Left ventricle myocardium inferior (tissue), 1 donor: ENCODE measurements around the gene PXDN. TPM values are rescaled to one million over a fixed set of nuclear protein-coding genes. Genes with fewer than 3 reads are reported as not detected.

Experiments
- DNase-seq: peaks from one replicate; pipeline ENCODE4 v3.0.0-alpha.2; 2020
- H3K27ac ChIP-seq: fragments of 200-600 bp; replicated peaks from 2 replicates; pipeline ENCODE4 v1.8.0; 2021
- H3K27me3 ChIP-seq: fragments of 200-600 bp; 2 replicates; pipeline ENCODE4 v1.8.0; 2021; ENCODE audit warnings: low read depth
- H3K36me3 ChIP-seq: fragments of 200-600 bp; 2 replicates; pipeline ENCODE4 v1.8.0; 2021
- H3K4me1 ChIP-seq: fragments of 200-600 bp; 2 replicates; pipeline ENCODE4 v1.8.0; 2021
- H3K4me3 ChIP-seq: fragments of 200-600 bp; 2 replicates; pipeline ENCODE4 v1.8.0; 2021; ENCODE audit warnings: mild to moderate bottlenecking, moderate library complexity
- H3K9me3 ChIP-seq: fragments of 200-600 bp; replicated peaks from 2 replicates; pipeline ENCODE4 v1.8.0; 2021
- intact Hi-C: fragments of 100-400 bp; cut with micrococcal nuclease; formaldehyde crosslinking; loops from one replicate; pipeline ENCODE4 v1.11.0; 2022
- total RNA-seq: library from RNA; stranded (reverse); fragmentation: NEBNext Ultra II Directional; extraction: Animal tissue kit (Norgen Biotek cat#: 25700); gene quantifications from one replicate; pipeline ENCODE4 v1.2.1, GENCODE V29; 2021
- TF ChIP-seq, protein P1 (sequence below): fragments of 200-600 bp; IDR thresholded peaks from 2 replicates; pipeline ENCODE4 v1.8.0; 2021; ENCODE audit warnings: antibody characterized with exemption, mild to moderate bottlenecking, borderline replicate concordance
- donor health status: DM: no; HTN: yes; CAD: no; lungs with severe emphysema.

PXDN gene
- total RNA-seq, 1 donor from 2014 or later: 15.7 TPM

GRCh38 chr2:1778566-1778965 lies 34.3 kb upstream of the PXDN start:
- H3K27me3 ChIP-seq: peaks cover 63% of the 10 kb centered on the region
- intact Hi-C loops: no loop called here
- TF ChIP-seq, protein P1, sequence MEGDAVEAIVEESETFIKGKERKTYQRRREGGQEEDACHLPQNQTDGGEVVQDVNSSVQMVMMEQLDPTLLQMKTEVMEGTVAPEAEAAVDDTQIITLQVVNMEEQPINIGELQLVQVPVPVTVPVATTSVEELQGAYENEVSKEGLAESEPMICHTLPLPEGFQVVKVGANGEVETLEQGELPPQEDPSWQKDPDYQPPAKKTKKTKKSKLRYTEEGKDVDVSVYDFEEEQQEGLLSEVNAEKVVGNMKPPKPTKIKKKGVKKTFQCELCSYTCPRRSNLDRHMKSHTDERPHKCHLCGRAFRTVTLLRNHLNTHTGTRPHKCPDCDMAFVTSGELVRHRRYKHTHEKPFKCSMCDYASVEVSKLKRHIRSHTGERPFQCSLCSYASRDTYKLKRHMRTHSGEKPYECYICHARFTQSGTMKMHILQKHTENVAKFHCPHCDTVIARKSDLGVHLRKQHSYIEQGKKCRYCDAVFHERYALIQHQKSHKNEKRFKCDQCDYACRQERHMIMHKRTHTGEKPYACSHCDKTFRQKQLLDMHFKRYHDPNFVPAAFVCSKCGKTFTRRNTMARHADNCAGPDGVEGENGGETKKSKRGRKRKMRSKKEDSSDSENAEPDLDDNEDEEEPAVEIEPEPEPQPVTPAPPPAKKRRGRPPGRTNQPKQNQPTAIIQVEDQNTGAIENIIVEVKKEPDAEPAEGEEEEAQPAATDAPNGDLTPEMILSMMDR: no peak
- no peak overlapping the region for H3K4me3 ChIP-seq
- no peak for DNase-seq
- H3K4me1 ChIP-seq: no peaks in the 10 kb centered on the region
- no peak overlapping the region for H3K27ac ChIP-seq
- H3K9me3 ChIP-seq: no peaks in the 10 kb centered on the region
- no peaks in the 10 kb centered on the region for H3K36me3 ChIP-seq

GRCh38 chr2:1777781-1778180 lies 33.5 kb upstream of the PXDN start:
- Histone ChIP-seq H3K36me3 (no peaks in the 10 kb centered on the region), H3K27ac (no peak overlapping the region), H3K9me3 (no peaks in the 10 kb centered on the region), H3K27me3 (peaks cover 55% of the 10 kb centered on the region), H3K4me3 (no peak overlapping the region), H3K4me1 (no peaks in the 10 kb centered on the region)
- TF ChIP-seq, protein P1: no peak
- intact Hi-C loops: no loop called here
- DNase-seq: no peak

DNA sequence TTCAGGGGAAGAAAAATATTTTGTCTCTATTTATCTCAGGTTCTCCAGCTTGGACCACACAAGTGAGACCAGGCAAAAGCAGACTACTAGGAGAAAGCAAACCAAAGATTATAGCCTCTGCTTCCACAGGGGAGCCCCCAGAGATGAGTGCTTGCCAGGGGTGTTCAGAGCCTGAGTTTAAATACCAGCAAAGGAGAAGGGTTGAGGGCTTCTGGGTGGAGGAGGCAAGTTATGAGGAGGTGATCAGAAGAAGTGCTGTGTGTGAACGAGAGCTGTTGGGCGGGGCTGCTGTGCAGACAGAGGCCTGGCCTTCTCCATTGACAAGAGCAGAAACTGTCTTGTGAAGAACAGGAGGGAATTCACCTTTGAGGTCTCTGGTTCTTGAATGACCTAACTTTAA lies 32.8 kb upstream of the PXDN start:
- H3K4me1 ChIP-seq: no peaks in the 10 kb centered on the region
- no peak for DNase-seq
- H3K27me3 ChIP-seq: peaks cover 49% of the 10 kb centered on the region
- TF ChIP-seq, protein P1: no peak
- no peaks in the 10 kb centered on the region for H3K9me3 ChIP-seq
- no peak overlapping the region for H3K27ac ChIP-seq
- intact Hi-C loops: no loop called here
- no peak overlapping the region for H3K4me3 ChIP-seq
- H3K36me3 ChIP-seq: no peaks in the 10 kb centered on the region

DNA sequence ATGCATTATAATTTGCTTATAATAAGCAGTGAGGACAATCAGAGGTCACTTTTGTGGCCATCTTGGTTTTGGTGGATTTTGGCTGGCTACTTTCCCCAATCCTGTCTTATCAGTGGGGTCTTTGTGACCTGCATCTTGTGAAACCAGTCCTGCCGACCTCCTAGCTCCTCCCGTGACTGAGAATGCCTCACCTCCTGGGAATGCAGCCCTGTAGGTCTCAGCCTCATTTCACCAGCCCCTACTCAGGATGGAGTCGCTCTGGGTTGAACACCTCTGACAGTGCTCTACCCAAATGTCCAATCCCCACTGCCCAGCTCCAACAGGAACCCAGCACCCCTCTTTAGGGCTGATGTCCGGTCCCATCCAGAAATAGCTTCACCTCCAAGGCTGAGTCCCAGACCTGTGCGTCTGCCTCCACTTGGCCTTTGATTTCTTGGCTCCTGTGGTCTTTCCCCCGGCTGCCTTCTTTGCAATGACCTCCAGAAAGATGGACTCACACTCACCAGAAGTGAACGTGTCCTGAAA lies 31.3 kb upstream of the PXDN start:
- TF ChIP-seq, protein P1: no peak
- peaks cover 33% of the 10 kb centered on the region for H3K27me3 ChIP-seq
- no peaks in the 10 kb centered on the region for H3K4me1 ChIP-seq
- intact Hi-C loops: no loop called here
- no peaks in the 10 kb centered on the region for H3K9me3 ChIP-seq
- no peak for DNase-seq
- no peak overlapping the region for H3K4me3 ChIP-seq
- no peak overlapping the region for H3K27ac ChIP-seq
- no peaks in the 10 kb centered on the region for H3K36me3 ChIP-seq

DNA sequence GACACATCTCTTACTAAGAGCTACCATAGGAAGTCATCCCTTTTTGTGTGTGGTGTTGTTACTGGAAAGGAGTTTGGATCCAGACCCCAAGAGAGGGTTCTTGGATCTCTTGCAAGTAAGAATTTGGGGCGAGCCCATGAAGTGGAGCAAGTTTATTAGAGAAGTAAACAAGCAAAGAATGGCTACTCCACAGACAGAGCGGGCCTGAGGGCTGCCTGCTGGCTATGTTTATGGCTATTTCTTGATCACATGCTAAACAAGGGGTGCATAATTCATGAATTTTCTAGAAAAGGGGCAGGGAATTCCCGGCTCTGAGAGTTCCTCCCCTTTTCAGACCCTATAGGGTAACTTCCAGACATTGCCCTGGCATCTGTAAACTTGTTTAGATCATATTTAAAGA lies 30.6 kb upstream of the PXDN start:
- TF ChIP-seq, protein P1: no peak
- no peaks in the 10 kb centered on the region for H3K4me1 ChIP-seq
- no peak overlapping the region for H3K4me3 ChIP-seq
- no peak overlapping the region for H3K27ac ChIP-seq
- no peaks in the 10 kb centered on the region for H3K36me3 ChIP-seq
- intact Hi-C loops: no loop called here
- no peaks in the 10 kb centered on the region for H3K9me3 ChIP-seq
- H3K27me3 ChIP-seq: peaks cover 33% of the 10 kb centered on the region
- no peak for DNase-seq
